K562 (cell line): ENCODE measurements around the gene SMIM23.

Source experiments
- EP300 ChIP-seq: IDR thresholded peaks from 2 replicates; pipeline ENCODE4 v1.6.1; 2012; ENCODE audit warnings: low read length, improper control_type of control experiment
- GABPA ChIP-seq: fragments of 200-800 bp; sonication (Bioruptor generic); conservative IDR thresholded peaks from 2 replicates; pipeline ENCODE4 v1.6.1; 2016; ENCODE audit warnings: low read depth, missing genetic modification characterization, missing compliant biosample characterization
- GABPB2 ChIP-seq: fragments of 250-450 bp; sonication (Bioruptor Pico); conservative IDR thresholded peaks from 2 replicates; pipeline ENCODE4 v1.5.1; 2021; ENCODE audit warnings: mild to moderate bottlenecking
- MTF1 ChIP-seq: fragments of 250-450 bp; sonication (Bioruptor Pico); IDR thresholded peaks from 2 replicates; pipeline ENCODE4 v1.9.0; 2021; ENCODE audit warnings: moderate library complexity, mild to moderate bottlenecking, inconsistent platforms, borderline replicate concordance
- NRF1 ChIP-seq, 2 experiments: fragments of 450-650 bp; IDR thresholded peaks in 1 of 2; conservative IDR thresholded peaks in 1 of 2; 2 replicates each; pipeline ENCODE4 v1.6.1; 2014; ENCODE audit warnings: mild to moderate bottlenecking in 2 of 2
- PHF21A ChIP-seq: fragments of 450-650 bp; IDR thresholded peaks from 2 replicates; pipeline ENCODE4 v1.6.1; 2017; ENCODE audit warnings: low read depth, borderline replicate concordance
- POLR2A ChIP-seq: fragments of 450-650 bp; conservative IDR thresholded peaks from 2 replicates; pipeline ENCODE4 v1.6.1; 2016
- U2AF2 ChIP-seq: fragments of 200-400 bp; formaldehyde crosslinking; optimal IDR thresholded peaks from 2 replicates; pipeline ENCODE3; 2017; ENCODE audit warnings: low read depth, mild to moderate bottlenecking, low read length
- ZNF561 ChIP-seq: fragments of 450-650 bp; formaldehyde crosslinking; conservative IDR thresholded peaks from 2 replicates; pipeline ENCODE4 v1.4.0; 2020; ENCODE audit warnings: mild to moderate bottlenecking, moderate library complexity
- TF ChIP-seq, protein P1 (sequence below): IDR thresholded peaks from 3 replicates; pipeline ENCODE4 v1.6.1; 2011; ENCODE audit warnings: borderline replicate concordance, mild to moderate bottlenecking, moderate library complexity; ENCODE audit not compliant: insufficient read length; ENCODE audit errors: extremely low read depth
- TF ChIP-seq, protein P2 (sequence below), 2 experiments: IDR thresholded peaks; 2 replicates each; pipeline ENCODE4 v1.6.1; 2012; ENCODE audit warnings: improper control_type of control experiment in 2 of 2, low read depth in 2 of 2, low read length in 2 of 2, borderline replicate concordance in 1 of 2
- TF ChIP-seq, protein P3 (sequence below): sonication (generic); formaldehyde crosslinking; IDR thresholded peaks from 2 replicates; pipeline ENCODE4 v1.8.1; 2023; ENCODE audit warnings: mild to moderate bottlenecking, missing genetic modification reagents, moderate library complexity

- TF ChIP-seq POLR2A, result no peak
- no peak for TF ChIP-seq GABPA (tag)
- no peak for TF ChIP-seq PHF21A
- TF ChIP-seq, protein P1, sequence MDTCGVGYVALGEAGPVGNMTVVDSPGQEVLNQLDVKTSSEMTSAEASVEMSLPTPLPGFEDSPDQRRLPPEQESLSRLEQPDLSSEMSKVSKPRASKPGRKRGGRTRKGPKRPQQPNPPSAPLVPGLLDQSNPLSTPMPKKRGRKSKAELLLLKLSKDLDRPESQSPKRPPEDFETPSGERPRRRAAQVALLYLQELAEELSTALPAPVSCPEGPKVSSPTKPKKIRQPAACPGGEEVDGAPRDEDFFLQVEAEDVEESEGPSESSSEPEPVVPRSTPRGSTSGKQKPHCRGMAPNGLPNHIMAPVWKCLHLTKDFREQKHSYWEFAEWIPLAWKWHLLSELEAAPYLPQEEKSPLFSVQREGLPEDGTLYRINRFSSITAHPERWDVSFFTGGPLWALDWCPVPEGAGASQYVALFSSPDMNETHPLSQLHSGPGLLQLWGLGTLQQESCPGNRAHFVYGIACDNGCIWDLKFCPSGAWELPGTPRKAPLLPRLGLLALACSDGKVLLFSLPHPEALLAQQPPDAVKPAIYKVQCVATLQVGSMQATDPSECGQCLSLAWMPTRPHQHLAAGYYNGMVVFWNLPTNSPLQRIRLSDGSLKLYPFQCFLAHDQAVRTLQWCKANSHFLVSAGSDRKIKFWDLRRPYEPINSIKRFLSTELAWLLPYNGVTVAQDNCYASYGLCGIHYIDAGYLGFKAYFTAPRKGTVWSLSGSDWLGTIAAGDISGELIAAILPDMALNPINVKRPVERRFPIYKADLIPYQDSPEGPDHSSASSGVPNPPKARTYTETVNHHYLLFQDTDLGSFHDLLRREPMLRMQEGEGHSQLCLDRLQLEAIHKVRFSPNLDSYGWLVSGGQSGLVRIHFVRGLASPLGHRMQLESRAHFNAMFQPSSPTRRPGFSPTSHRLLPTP, result no peak
- TF ChIP-seq EP300, result no peak
- TF ChIP-seq U2AF2, result no peak
- TF ChIP-seq, protein P2, sequence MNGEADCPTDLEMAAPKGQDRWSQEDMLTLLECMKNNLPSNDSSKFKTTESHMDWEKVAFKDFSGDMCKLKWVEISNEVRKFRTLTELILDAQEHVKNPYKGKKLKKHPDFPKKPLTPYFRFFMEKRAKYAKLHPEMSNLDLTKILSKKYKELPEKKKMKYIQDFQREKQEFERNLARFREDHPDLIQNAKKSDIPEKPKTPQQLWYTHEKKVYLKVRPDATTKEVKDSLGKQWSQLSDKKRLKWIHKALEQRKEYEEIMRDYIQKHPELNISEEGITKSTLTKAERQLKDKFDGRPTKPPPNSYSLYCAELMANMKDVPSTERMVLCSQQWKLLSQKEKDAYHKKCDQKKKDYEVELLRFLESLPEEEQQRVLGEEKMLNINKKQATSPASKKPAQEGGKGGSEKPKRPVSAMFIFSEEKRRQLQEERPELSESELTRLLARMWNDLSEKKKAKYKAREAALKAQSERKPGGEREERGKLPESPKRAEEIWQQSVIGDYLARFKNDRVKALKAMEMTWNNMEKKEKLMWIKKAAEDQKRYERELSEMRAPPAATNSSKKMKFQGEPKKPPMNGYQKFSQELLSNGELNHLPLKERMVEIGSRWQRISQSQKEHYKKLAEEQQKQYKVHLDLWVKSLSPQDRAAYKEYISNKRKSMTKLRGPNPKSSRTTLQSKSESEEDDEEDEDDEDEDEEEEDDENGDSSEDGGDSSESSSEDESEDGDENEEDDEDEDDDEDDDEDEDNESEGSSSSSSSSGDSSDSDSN (IDR thresholded peaks at IDR 0.05; ENCODE audit: borderline replicate concordance in 1 of 2, low read depth in 2 of 2, low read length in 2 of 2), result no peak
- TF ChIP-seq, protein P3, sequence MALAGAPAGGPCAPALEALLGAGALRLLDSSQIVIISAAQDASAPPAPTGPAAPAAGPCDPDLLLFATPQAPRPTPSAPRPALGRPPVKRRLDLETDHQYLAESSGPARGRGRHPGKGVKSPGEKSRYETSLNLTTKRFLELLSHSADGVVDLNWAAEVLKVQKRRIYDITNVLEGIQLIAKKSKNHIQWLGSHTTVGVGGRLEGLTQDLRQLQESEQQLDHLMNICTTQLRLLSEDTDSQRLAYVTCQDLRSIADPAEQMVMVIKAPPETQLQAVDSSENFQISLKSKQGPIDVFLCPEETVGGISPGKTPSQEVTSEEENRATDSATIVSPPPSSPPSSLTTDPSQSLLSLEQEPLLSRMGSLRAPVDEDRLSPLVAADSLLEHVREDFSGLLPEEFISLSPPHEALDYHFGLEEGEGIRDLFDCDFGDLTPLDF (CRISPR knock-in tag), result no peak
- no peak for TF ChIP-seq ZNF561 (CRISPR knock-in tag)
- no peak for TF ChIP-seq NRF1 (conservative IDR thresholded peaks at IDR 0.05 in 1 of 2, IDR thresholded peaks at IDR 0.05 in 1 of 2)
- TF ChIP-seq GABPB2, result no peak
- TF ChIP-seq MTF1 (CRISPR knock-in tag), result no peak
These were observed 3.7 kb downstream of the SMIM23 start for GRCh38 chr5:171789353-171789752.
